ENCODE results near the gene ARL3.

Gene ARL3

GRCh38 chr10:102656026-102656425 lies 58.2 kb downstream of the ARL3 start:
- Histone ChIP-seq H3K79me2 (ENCODE audit: control insufficient read depth, insufficient read depth, low read length, poor library complexity) (peaks cover 2% of the 10 kb centered on the region), H3K14ac (ENCODE audit: low read length) (no peak overlapping the region), H2BK5ac (ENCODE audit: low read depth, low read length, poor library complexity) (no peak overlapping the region), H3K18ac (ENCODE audit: low read length) (no peak overlapping the region), H4K91ac (ENCODE audit: low read depth, low read length) (no peak overlapping the region), H3K4me1 (ENCODE audit: control insufficient read depth in 1 of 2, insufficient read depth in 2 of 2, low read length in 2 of 2) (no peaks in the 10 kb centered on the region), H3K27me3 (ENCODE audit: insufficient read depth, low read length) (no peaks in the 10 kb centered on the region), H3K4me3 (ENCODE audit: low read depth, low read length) (no peak overlapping the region), H3K4me2 (ENCODE audit: low read length) (no peak overlapping the region), H2BK120ac (ENCODE audit: insufficient read depth, low read length, poor library complexity) (no peak overlapping the region), H3K27ac (ENCODE audit: low read depth, low read length) (no peak overlapping the region), H4K12ac (ENCODE audit: low read depth, low read length) (no peak overlapping the region), H4K8ac (ENCODE audit: low read depth, low read length) (no peak overlapping the region), H2BK12ac (ENCODE audit: low read length) (no peak overlapping the region), H3K9me3 (ENCODE audit: insufficient read depth, low read depth, low read length) (peaks cover 2% of the 10 kb centered on the region), H3K36me3 (ENCODE audit: control insufficient read depth in 1 of 2, insufficient read depth in 2 of 2, low read length in 2 of 2) (peaks cover 57% of the 10 kb centered on the region in 2 experiments), H3K79me1 (ENCODE audit: low read length) (no peaks in the 10 kb centered on the region), H3K9ac (ENCODE audit: low read length) (no peak overlapping the region), H3K23ac (ENCODE audit: low read length) (no peak overlapping the region), H3K4ac (ENCODE audit: low read depth, low read length) (no peak overlapping the region), H2AFZ (ENCODE audit: insufficient read depth, low read length, poor library complexity) (no peak overlapping the region), H2AK5ac (ENCODE audit: low read length) (no peak overlapping the region)
- no CpG with 5 or more reads among the region's 12 CpGs for WGBS (ENCODE audit: extremely low coverage, insufficient coverage, insufficient read length)
- DNase-seq = no peak

GRCh38 chr10:102654969-102655368 lies 59.2 kb downstream of the ARL3 start:
- Histone ChIP-seq H3K4ac (ENCODE audit: low read depth, low read length) (no peak overlapping the region), H3K4me3 (ENCODE audit: low read depth, low read length) (no peak overlapping the region), H3K9me3 (ENCODE audit: insufficient read depth, low read depth, low read length) (peaks cover 2% of the 10 kb centered on the region), H3K4me1 (ENCODE audit: control insufficient read depth in 1 of 2, insufficient read depth in 2 of 2, low read length in 2 of 2) (peaks cover 5 to 10% of the 10 kb centered on the region in 2 experiments), H3K79me1 (ENCODE audit: low read length) (no peaks in the 10 kb centered on the region), H2BK12ac (ENCODE audit: low read length) (no peak overlapping the region), H3K18ac (ENCODE audit: low read length) (no peak overlapping the region), H2BK120ac (ENCODE audit: insufficient read depth, low read length, poor library complexity) (no peak overlapping the region), H2AFZ (ENCODE audit: insufficient read depth, low read length, poor library complexity) (no peak overlapping the region), H3K36me3 (ENCODE audit: control insufficient read depth in 1 of 2, insufficient read depth in 2 of 2, low read length in 2 of 2) (peaks cover 57 to 60% of the 10 kb centered on the region in 2 experiments), H2AK5ac (ENCODE audit: low read length) (no peak overlapping the region), H4K8ac (ENCODE audit: low read depth, low read length) (no peak overlapping the region), H2BK5ac (ENCODE audit: low read depth, low read length, poor library complexity) (no peak overlapping the region), H3K9ac (ENCODE audit: low read length) (no peak overlapping the region), H4K91ac (ENCODE audit: low read depth, low read length) (no peak overlapping the region), H3K14ac (ENCODE audit: low read length) (no peak overlapping the region), H3K23ac (ENCODE audit: low read length) (no peak overlapping the region), H3K4me2 (ENCODE audit: low read length) (no peak overlapping the region), H3K27ac (ENCODE audit: low read depth, low read length) (no peak overlapping the region), H3K27me3 (ENCODE audit: insufficient read depth, low read length) (no peaks in the 10 kb centered on the region), H4K12ac (ENCODE audit: low read depth, low read length) (no peak overlapping the region), H3K79me2 (ENCODE audit: control insufficient read depth, insufficient read depth, low read length, poor library complexity) (peaks cover 7% of the 10 kb centered on the region)
- no peak for DNase-seq
- WGBS (ENCODE audit: extremely low coverage, insufficient coverage, insufficient read length) = no CpG with 5 or more reads among the region's 12 CpGs

DNA sequence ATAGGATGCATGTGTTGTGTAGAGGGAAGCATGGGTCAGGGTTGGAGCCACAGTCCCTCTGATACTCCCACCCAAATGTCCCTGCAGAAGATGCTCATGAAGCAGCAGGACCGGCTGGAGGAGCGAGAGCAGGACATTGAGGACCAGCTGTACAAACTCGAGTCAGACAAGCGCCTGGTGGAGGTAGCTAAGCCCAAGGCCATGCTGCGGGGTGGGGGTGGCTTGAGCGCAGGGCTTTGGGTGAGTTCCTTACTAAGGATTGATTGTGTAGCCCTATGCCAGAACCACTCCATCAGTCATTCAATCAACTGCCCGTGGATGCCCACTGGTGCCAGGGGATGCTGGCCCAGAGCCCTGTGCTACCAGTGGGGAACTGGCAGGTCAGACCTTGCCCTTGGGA lies 59.6 kb downstream of the ARL3 start:
- Histone ChIP-seq H3K18ac (ENCODE audit: low read length) (no peak overlapping the region), H4K12ac (ENCODE audit: low read depth, low read length) (no peak overlapping the region), H3K79me2 (ENCODE audit: control insufficient read depth, insufficient read depth, low read length, poor library complexity) (peaks cover 8% of the 10 kb centered on the region), H3K9me3 (ENCODE audit: insufficient read depth, low read depth, low read length) (peaks cover 2% of the 10 kb centered on the region), H2BK12ac (ENCODE audit: low read length) (no peak overlapping the region), H3K4ac (ENCODE audit: low read depth, low read length) (no peak overlapping the region), H3K4me3 (ENCODE audit: low read depth, low read length) (no peak overlapping the region), H2BK120ac (ENCODE audit: insufficient read depth, low read length, poor library complexity) (no peak overlapping the region), H2AK5ac (ENCODE audit: low read length) (no peak overlapping the region), H3K27me3 (ENCODE audit: insufficient read depth, low read length) (no peaks in the 10 kb centered on the region), H3K4me2 (ENCODE audit: low read length) (no peak overlapping the region), H3K14ac (ENCODE audit: low read length) (no peak overlapping the region), H3K23ac (ENCODE audit: low read length) (no peak overlapping the region), H3K9ac (ENCODE audit: low read length) (no peak overlapping the region), H4K8ac (ENCODE audit: low read depth, low read length) (no peak overlapping the region), H3K79me1 (ENCODE audit: low read length) (no peaks in the 10 kb centered on the region), H3K27ac (ENCODE audit: low read depth, low read length) (no peak overlapping the region), H2AFZ (ENCODE audit: insufficient read depth, low read length, poor library complexity) (no peak overlapping the region), H3K36me3 (ENCODE audit: control insufficient read depth in 1 of 2, insufficient read depth in 2 of 2, low read length in 2 of 2) (peaks cover 57 to 60% of the 10 kb centered on the region in 2 experiments), H3K4me1 (ENCODE audit: control insufficient read depth in 1 of 2, insufficient read depth in 2 of 2, low read length in 2 of 2) (peaks cover 8 to 12% of the 10 kb centered on the region in 2 experiments), H2BK5ac (ENCODE audit: low read depth, low read length, poor library complexity) (no peak overlapping the region), H4K91ac (ENCODE audit: low read depth, low read length) (no peak overlapping the region)
- no CpG with 5 or more reads among the region's 7 CpGs for WGBS (ENCODE audit: extremely low coverage, insufficient coverage, insufficient read length)
- DNase-seq = no peak

GRCh38 chr10:102653060-102653459 lies 61.1 kb downstream of the ARL3 start:
- H2AK5ac ChIP-seq (ENCODE audit: low read length) = no peak overlapping the region
- H4K91ac ChIP-seq (ENCODE audit: low read depth, low read length) = no peak overlapping the region
- H3K14ac ChIP-seq (ENCODE audit: low read length) = no peak overlapping the region
- H3K27me3 ChIP-seq (ENCODE audit: insufficient read depth, low read length) = no peaks in the 10 kb centered on the region
- no peak overlapping the region for H3K27ac ChIP-seq (ENCODE audit: low read depth, low read length)
- H3K79me1 ChIP-seq (ENCODE audit: low read length) = no peaks in the 10 kb centered on the region
- no peak overlapping the region for H2BK120ac ChIP-seq (ENCODE audit: insufficient read depth, low read length, poor library complexity)
- no CpG with 5 or more reads among the region's 1 CpG for WGBS (ENCODE audit: extremely low coverage, insufficient coverage, insufficient read length)
- H3K23ac ChIP-seq (ENCODE audit: low read length) = no peak overlapping the region
- H2AFZ ChIP-seq (ENCODE audit: insufficient read depth, low read length, poor library complexity) = no peak overlapping the region
- no peak overlapping the region for H3K4ac ChIP-seq (ENCODE audit: low read depth, low read length)
- H2BK12ac ChIP-seq (ENCODE audit: low read length) = no peak overlapping the region
- H3K79me2 ChIP-seq (ENCODE audit: control insufficient read depth, insufficient read depth, low read length, poor library complexity) = peaks cover 17% of the 10 kb centered on the region
- no peak overlapping the region for H3K9ac ChIP-seq (ENCODE audit: low read length)
- H4K12ac ChIP-seq (ENCODE audit: low read depth, low read length) = no peak overlapping the region
- H4K8ac ChIP-seq (ENCODE audit: low read depth, low read length) = no peak overlapping the region
- peak overlapping the region; percentile 55 for H3K18ac ChIP-seq (ENCODE audit: low read length)
- H3K36me3 ChIP-seq (ENCODE audit: control insufficient read depth in 1 of 2, insufficient read depth in 2 of 2, low read length in 2 of 2) = peaks cover 58 to 59% of the 10 kb centered on the region in 2 experiments
- H3K4me1 ChIP-seq (ENCODE audit: control insufficient read depth in 1 of 2, insufficient read depth in 2 of 2, low read length in 2 of 2) = peaks cover 14 to 26% of the 10 kb centered on the region in 2 experiments
- no peak overlapping the region for H3K4me3 ChIP-seq (ENCODE audit: low read depth, low read length)
- H2BK5ac ChIP-seq (ENCODE audit: low read depth, low read length, poor library complexity) = no peak overlapping the region
- DNase-seq = no peak
- no peaks in the 10 kb centered on the region for H3K9me3 ChIP-seq (ENCODE audit: insufficient read depth, low read depth, low read length)
- no peak overlapping the region for H3K4me2 ChIP-seq (ENCODE audit: low read length)

Data from trophoblast cell (in vitro differentiated cells and primary cell).